ENCODE data around the gene ZP2.

DNA sequence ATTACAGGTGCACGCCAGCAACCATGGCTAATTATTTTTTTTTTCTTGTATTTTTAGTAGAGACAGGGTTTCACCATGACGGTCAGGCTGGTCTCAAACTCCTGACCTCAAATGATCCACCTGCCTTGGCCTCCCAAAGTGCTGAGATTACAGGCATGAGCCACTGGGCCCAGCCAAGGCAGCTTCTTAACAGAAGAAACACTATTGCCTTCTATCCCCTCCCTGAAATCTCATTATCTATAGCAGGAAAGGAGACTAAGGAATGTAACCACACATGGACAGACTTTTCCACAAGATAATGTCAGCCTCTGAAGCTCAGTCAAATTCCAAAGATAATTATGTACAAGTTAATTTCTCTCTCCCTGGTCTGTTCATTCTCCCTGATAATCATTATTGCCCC, 5.7 kb upstream of the ZP2 start:
- TF ChIP-seq TEAD4 (IDR thresholded peaks at IDR 0.05) (no peak), CEBPB (IDR thresholded peaks at IDR 0.05) (no peak), ZBTB7A (IDR thresholded peaks at IDR 0.05; ENCODE audit: low read depth) (no peak), FOXM1 (IDR thresholded peaks at IDR 0.05; ENCODE audit: borderline replicate concordance, low read depth) (no peak), EGR1 (IDR thresholded peaks at IDR 0.05) (no peak), CREB1 (IDR thresholded peaks at IDR 0.05; ENCODE audit: low read depth) (no peak), EP300 (IDR thresholded peaks at IDR 0.05; ENCODE audit: borderline replicate concordance) (no peak), TAF1 (IDR thresholded peaks at IDR 0.05; ENCODE audit: low read depth) (no peak), RAD21 (IDR thresholded peaks at IDR 0.05; ENCODE audit: low read depth) (no peak), TCF12 (IDR thresholded peaks at IDR 0.05; ENCODE audit: low read depth) (no peak), YY1 (IDR thresholded peaks at IDR 0.05; ENCODE audit: low read depth) (no peak)
- TF ChIP-seq, protein P1, sequence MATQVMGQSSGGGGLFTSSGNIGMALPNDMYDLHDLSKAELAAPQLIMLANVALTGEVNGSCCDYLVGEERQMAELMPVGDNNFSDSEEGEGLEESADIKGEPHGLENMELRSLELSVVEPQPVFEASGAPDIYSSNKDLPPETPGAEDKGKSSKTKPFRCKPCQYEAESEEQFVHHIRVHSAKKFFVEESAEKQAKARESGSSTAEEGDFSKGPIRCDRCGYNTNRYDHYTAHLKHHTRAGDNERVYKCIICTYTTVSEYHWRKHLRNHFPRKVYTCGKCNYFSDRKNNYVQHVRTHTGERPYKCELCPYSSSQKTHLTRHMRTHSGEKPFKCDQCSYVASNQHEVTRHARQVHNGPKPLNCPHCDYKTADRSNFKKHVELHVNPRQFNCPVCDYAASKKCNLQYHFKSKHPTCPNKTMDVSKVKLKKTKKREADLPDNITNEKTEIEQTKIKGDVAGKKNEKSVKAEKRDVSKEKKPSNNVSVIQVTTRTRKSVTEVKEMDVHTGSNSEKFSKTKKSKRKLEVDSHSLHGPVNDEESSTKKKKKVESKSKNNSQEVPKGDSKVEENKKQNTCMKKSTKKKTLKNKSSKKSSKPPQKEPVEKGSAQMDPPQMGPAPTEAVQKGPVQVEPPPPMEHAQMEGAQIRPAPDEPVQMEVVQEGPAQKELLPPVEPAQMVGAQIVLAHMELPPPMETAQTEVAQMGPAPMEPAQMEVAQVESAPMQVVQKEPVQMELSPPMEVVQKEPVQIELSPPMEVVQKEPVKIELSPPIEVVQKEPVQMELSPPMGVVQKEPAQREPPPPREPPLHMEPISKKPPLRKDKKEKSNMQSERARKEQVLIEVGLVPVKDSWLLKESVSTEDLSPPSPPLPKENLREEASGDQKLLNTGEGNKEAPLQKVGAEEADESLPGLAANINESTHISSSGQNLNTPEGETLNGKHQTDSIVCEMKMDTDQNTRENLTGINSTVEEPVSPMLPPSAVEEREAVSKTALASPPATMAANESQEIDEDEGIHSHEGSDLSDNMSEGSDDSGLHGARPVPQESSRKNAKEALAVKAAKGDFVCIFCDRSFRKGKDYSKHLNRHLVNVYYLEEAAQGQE (IDR thresholded peaks at IDR 0.05; ENCODE audit: low read depth), result no peak
